GM23338 (cell line): Measurements from ENCODE around the gene PKHD1. TPM values are rescaled to one million over a fixed set of nuclear protein-coding genes. Genes with fewer than 3 reads are reported as not detected.

Experiments used
- ATAC-seq: fragments of 200-7000 bp; cut with Tn5 transposase; 3 replicates; pipeline ENCODE4 v1.9.1; 2020
- DNase-seq: peaks from one replicate; pipeline ENCODE4 v3.0.0-alpha.2; 2015; ENCODE audit warnings: low spot score
- H2AFZ ChIP-seq: fragments of 200-600 bp; sonication (generic); 2 replicates; pipeline ENCODE4 v1.8.0; 2016; ENCODE audit warnings: antibody characterized with exemption, mild to moderate bottlenecking, moderate library complexity
- H3F3A ChIP-seq: fragments of 200-600 bp; sonication (generic); replicated peaks from 2 replicates; pipeline ENCODE4 v1.8.0; 2017; ENCODE audit warnings: antibody characterized with exemption, mixed run types, low read depth
- H3K27ac ChIP-seq: fragments of 200-600 bp; sonication (generic); 2 replicates; pipeline ENCODE4 v1.6.1; 2016; ENCODE audit warnings: low read depth
- H3K27me3 ChIP-seq: fragments of 200-600 bp; sonication (generic); 2 replicates; pipeline ENCODE4 v1.8.0; 2016; ENCODE audit warnings: mild to moderate bottlenecking, mixed run types, moderate library complexity; ENCODE audit not compliant: insufficient read depth
- H3K36me3 ChIP-seq: fragments of 200-600 bp; sonication (generic); 2 replicates; pipeline ENCODE4 v1.8.0; 2016; ENCODE audit warnings: mild to moderate bottlenecking; ENCODE audit not compliant: insufficient read depth
- H3K4me1 ChIP-seq: fragments of 200-600 bp; sonication (generic); 2 replicates; pipeline ENCODE4 v1.8.0; 2016; ENCODE audit warnings: mild to moderate bottlenecking, moderate library complexity; ENCODE audit not compliant: insufficient read depth
- H3K4me2 ChIP-seq: fragments of 200-600 bp; sonication (generic); 2 replicates; pipeline ENCODE4 v1.7.1; 2017; ENCODE audit warnings: mixed run types
- H3K4me3 ChIP-seq: fragments of 200-600 bp; sonication (generic); 2 replicates; pipeline ENCODE4 v1.6.1; 2016; ENCODE audit warnings: mixed run types
- H3K79me2 ChIP-seq: fragments of 200-600 bp; sonication (generic); replicated peaks from 2 replicates; pipeline ENCODE4 v1.8.0; 2017; ENCODE audit warnings: mild to moderate bottlenecking; ENCODE audit not compliant: insufficient read depth
- H3K9me2 ChIP-seq: fragments of 200-600 bp; sonication (generic); 2 replicates; pipeline ENCODE4 v1.8.0; 2017; ENCODE audit not compliant: insufficient read depth
- H4K20me1 ChIP-seq: fragments of 200-600 bp; sonication (generic); replicated peaks from 2 replicates; pipeline ENCODE4 v1.8.0; 2017; ENCODE audit warnings: mild to moderate bottlenecking; ENCODE audit not compliant: insufficient read depth
- H3K27ac Mint-ChIP-seq: 2 replicates; pipeline ENCODE4 v1.8.0; 2020; ENCODE audit warnings: inconsistent platforms, mild to moderate bottlenecking, moderate library complexity, mixed read lengths
- H3K27me3 Mint-ChIP-seq: 3 replicates; pipeline ENCODE4 v1.8.0; 2022; ENCODE audit warnings: low read depth, mild to moderate bottlenecking, moderate library complexity, mixed read lengths, inconsistent platforms; ENCODE audit not compliant: insufficient read depth, poor library complexity
- H3K36me3 Mint-ChIP-seq: 3 replicates; pipeline ENCODE4 v1.8.0; 2021; ENCODE audit warnings: low read depth, mild to moderate bottlenecking, inconsistent platforms, moderate library complexity, mixed read lengths
- H3K4me1 Mint-ChIP-seq: 3 replicates; pipeline ENCODE4 v1.8.0; 2020; ENCODE audit warnings: mild to moderate bottlenecking, inconsistent platforms, mixed read lengths
- H3K4me3 Mint-ChIP-seq: 3 replicates; pipeline ENCODE4 v1.8.0; 2021; ENCODE audit warnings: moderate library complexity, mild to moderate bottlenecking, inconsistent platforms, mixed read lengths
- H3K9me3 Mint-ChIP-seq: 3 replicates; pipeline ENCODE4 v1.8.0; 2020; ENCODE audit warnings: moderate library complexity, mild to moderate bottlenecking, inconsistent platforms, mixed read lengths
- CREB1 ChIP-seq: fragments of 250-450 bp; sonication (Bioruptor Pico); IDR thresholded peaks from 2 replicates; pipeline ENCODE4 v1.5.0; 2020; ENCODE audit warnings: low read depth, mild to moderate bottlenecking, moderate library complexity
- EZH2 ChIP-seq: fragments of 200-600 bp; sonication (generic); IDR thresholded peaks from one replicate; pipeline ENCODE4 v1.8.0; 2017; ENCODE audit warnings: antibody characterized with exemption, mild to moderate bottlenecking, low read depth; ENCODE audit not compliant: unreplicated experiment
- EZH2phosphoT487 ChIP-seq: fragments of 200-600 bp; sonication (generic); IDR thresholded peaks from one replicate; pipeline ENCODE4 v1.8.1; 2018; ENCODE audit warnings: antibody characterized with exemption; ENCODE audit not compliant: unreplicated experiment
- JUNB ChIP-seq: IDR thresholded peaks from one replicate; pipeline ENCODE4 v1.6.1; 2016; ENCODE audit warnings: antibody characterized with exemption; ENCODE audit not compliant: unreplicated experiment
- NANOG ChIP-seq: IDR thresholded peaks from 2 replicates; pipeline ENCODE4 v1.6.1; 2016; ENCODE audit warnings: antibody characterized with exemption, borderline replicate concordance
- POLR2AphosphoS5 ChIP-seq: IDR thresholded peaks from 2 replicates; pipeline ENCODE4 v1.6.1; 2016; ENCODE audit warnings: antibody characterized with exemption, low read depth
- STAT1 ChIP-seq: IDR thresholded peaks from one replicate; pipeline ENCODE4 v1.6.1; 2016; ENCODE audit warnings: antibody characterized with exemption; ENCODE audit not compliant: unreplicated experiment
- ZNF114 ChIP-seq: fragments of 250-450 bp; sonication (Bioruptor Pico); IDR thresholded peaks from 2 replicates; pipeline ENCODE4 v1.5.0; 2020; ENCODE audit warnings: mild to moderate bottlenecking, moderate library complexity
- ZNF331 ChIP-seq: fragments of 250-450 bp; sonication (Bioruptor Pico); IDR thresholded peaks from 2 replicates; pipeline ENCODE4 v1.5.0; 2020; ENCODE audit warnings: low read depth, mild to moderate bottlenecking, moderate library complexity
- polyA plus RNA-seq: library from polyadenylated mRNA; unstranded; fragments of >200 nt; fragmentation: Nextera tagmentation; extraction: Ambion mirVana; gene quantifications from 2 replicates; pipeline ENCODE4 v1.2.1, GENCODE V29; 2016
- total RNA-seq: library from RNA; depleted of rRNA; stranded (reverse); fragments of >200 nt; shearing (Covaris generic); gene quantifications from 2 replicates; pipeline ENCODE4 v1.2.3, GENCODE V29; 2014
- TF ChIP-seq, protein P1 (sequence below): fragments of 250-450 bp; sonication (Bioruptor Pico); IDR thresholded peaks from 2 replicates; pipeline ENCODE4 v1.5.0; 2020; ENCODE audit warnings: mild to moderate bottlenecking, moderate library complexity
- TF ChIP-seq, protein P2 (sequence below), 2 experiments: fragments of 200-600 bp in 1 of 2; sonication (generic) in 1 of 2; conservative IDR thresholded peaks; 2 replicates each; pipeline versions ENCODE4 v1.5.1 to v1.6.1; 2016 to 2017; ENCODE audit warnings: antibody characterized with exemption in 2 of 2, low read depth in 2 of 2, mild to moderate bottlenecking in 2 of 2, moderate library complexity in 1 of 2
- TF ChIP-seq, protein P3 (sequence below): IDR thresholded peaks from 2 replicates; pipeline ENCODE4 v1.6.1; 2016; ENCODE audit warnings: antibody characterized with exemption
- TF ChIP-seq, protein P4 (sequence below): IDR thresholded peaks from one replicate; pipeline ENCODE4 v1.6.1; 2018; ENCODE audit warnings: antibody characterized with exemption; ENCODE audit not compliant: unreplicated experiment

Gene PKHD1
- total and polyA plus RNA-seq, 2 experiments from 2014 or later = 0.03 to 0.07 TPM

DNA sequence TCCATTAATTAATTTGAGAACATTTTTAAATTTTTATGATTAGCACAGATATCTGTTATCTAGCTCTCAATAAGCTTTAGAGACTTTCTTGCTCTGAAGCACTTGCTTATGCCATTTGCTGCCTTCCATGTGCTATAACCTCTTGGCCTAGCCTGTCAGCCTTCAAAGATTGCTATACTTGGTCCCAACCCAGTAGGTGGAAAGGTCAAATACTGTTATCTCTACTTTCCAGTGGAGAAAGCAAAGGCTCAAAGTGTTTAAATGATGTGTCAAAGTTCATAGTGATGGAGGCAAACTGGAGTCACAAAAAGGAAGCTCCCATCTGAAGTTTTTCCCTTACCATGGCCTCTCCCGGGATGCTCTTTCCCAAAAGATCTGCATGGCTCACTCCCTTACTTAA is 125.1 kb downstream of the PKHD1 start:
- Mint-ChIP-seq H3K9me3 (no peaks in the 10 kb centered on the region), H3K4me3 (no peak overlapping the region), H3K4me1 (no peaks in the 10 kb centered on the region), H3K27me3 (no peaks in the 10 kb centered on the region), H3K36me3 (0 out of 3 replicates have a peak, but pooled peaks cover 3% of the 10 kb centered on the region), H3K27ac (no peak overlapping the region)
- Histone ChIP-seq H3F3A (no peaks in the 10 kb centered on the region), H3K27me3 (no peaks in the 10 kb centered on the region), H3K36me3 (no peaks in the 10 kb centered on the region; the same call in 1 of the 2 replicates), H3K9me2 (no peaks in the 10 kb centered on the region), H3K4me2 (no peak overlapping the region), H3K4me1 (no peaks in the 10 kb centered on the region), H3K79me2 (no peaks in the 10 kb centered on the region), H4K20me1 (no peaks in the 10 kb centered on the region), H3K27ac (no peak overlapping the region), H2AFZ (no peak overlapping the region), H3K4me3 (no peak overlapping the region)
- DNase-seq = no peak
- no peak for TF ChIP-seq STAT1
- TF ChIP-seq, protein P1, sequence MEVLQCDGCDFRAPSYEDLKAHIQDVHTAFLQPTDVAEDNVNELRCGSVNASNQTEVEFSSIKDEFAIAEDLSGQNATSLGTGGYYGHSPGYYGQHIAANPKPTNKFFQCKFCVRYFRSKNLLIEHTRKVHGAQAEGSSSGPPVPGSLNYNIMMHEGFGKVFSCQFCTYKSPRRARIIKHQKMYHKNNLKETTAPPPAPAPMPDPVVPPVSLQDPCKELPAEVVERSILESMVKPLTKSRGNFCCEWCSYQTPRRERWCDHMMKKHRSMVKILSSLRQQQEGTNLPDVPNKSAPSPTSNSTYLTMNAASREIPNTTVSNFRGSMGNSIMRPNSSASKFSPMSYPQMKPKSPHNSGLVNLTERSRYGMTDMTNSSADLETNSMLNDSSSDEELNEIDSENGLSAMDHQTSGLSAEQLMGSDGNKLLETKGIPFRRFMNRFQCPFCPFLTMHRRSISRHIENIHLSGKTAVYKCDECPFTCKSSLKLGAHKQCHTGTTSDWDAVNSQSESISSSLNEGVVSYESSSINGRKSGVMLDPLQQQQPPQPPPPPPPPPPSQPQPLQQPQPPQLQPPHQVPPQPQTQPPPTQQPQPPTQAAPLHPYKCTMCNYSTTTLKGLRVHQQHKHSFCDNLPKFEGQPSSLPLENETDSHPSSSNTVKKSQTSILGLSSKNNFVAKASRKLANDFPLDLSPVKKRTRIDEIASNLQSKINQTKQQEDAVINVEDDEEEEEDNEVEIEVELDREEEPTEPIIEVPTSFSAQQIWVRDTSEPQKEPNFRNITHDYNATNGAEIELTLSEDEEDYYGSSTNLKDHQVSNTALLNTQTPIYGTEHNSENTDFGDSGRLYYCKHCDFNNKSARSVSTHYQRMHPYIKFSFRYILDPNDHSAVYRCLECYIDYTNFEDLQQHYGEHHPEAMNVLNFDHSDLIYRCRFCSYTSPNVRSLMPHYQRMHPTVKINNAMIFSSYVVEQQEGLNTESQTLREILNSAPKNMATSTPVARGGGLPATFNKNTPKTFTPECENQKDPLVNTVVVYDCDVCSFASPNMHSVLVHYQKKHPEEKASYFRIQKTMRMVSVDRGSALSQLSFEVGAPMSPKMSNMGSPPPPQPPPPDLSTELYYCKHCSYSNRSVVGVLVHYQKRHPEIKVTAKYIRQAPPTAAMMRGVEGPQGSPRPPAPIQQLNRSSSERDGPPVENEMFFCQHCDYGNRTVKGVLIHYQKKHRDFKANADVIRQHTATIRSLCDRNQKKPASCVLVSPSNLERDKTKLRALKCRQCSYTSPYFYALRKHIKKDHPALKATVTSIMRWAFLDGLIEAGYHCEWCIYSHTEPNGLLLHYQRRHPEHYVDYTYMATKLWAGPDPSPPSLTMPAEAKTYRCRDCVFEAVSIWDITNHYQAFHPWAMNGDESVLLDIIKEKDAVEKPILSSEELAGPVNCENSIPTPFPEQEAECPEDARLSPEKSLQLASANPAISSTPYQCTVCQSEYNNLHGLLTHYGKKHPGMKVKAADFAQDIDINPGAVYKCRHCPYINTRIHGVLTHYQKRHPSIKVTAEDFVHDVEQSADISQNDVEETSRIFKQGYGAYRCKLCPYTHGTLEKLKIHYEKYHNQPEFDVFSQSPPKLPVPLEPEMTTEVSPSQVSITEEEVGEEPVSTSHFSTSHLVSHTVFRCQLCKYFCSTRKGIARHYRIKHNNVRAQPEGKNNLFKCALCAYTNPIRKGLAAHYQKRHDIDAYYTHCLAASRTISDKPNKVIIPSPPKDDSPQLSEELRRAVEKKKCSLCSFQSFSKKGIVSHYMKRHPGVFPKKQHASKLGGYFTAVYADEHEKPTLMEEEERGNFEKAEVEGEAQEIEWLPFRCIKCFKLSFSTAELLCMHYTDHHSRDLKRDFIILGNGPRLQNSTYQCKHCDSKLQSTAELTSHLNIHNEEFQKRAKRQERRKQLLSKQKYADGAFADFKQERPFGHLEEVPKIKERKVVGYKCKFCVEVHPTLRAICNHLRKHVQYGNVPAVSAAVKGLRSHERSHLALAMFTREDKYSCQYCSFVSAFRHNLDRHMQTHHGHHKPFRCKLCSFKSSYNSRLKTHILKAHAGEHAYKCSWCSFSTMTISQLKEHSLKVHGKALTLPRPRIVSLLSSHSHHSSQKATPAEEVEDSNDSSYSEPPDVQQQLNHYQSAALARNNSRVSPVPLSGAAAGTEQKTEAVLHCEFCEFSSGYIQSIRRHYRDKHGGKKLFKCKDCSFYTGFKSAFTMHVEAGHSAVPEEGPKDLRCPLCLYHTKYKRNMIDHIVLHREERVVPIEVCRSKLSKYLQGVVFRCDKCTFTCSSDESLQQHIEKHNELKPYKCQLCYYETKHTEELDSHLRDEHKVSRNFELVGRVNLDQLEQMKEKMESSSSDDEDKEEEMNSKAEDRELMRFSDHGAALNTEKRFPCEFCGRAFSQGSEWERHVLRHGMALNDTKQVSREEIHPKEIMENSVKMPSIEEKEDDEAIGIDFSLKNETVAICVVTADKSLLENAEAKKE (CRISPR knock-in tag) = no peak
- no peak for TF ChIP-seq ZNF331 (CRISPR knock-in tag)
- TF ChIP-seq EZH2 = no peak
- no peak for TF ChIP-seq NANOG
- no peak for TF ChIP-seq POLR2AphosphoS5
- TF ChIP-seq JUNB = no peak
- no peak for TF ChIP-seq ZNF114 (CRISPR knock-in tag)
- TF ChIP-seq, protein P2, sequence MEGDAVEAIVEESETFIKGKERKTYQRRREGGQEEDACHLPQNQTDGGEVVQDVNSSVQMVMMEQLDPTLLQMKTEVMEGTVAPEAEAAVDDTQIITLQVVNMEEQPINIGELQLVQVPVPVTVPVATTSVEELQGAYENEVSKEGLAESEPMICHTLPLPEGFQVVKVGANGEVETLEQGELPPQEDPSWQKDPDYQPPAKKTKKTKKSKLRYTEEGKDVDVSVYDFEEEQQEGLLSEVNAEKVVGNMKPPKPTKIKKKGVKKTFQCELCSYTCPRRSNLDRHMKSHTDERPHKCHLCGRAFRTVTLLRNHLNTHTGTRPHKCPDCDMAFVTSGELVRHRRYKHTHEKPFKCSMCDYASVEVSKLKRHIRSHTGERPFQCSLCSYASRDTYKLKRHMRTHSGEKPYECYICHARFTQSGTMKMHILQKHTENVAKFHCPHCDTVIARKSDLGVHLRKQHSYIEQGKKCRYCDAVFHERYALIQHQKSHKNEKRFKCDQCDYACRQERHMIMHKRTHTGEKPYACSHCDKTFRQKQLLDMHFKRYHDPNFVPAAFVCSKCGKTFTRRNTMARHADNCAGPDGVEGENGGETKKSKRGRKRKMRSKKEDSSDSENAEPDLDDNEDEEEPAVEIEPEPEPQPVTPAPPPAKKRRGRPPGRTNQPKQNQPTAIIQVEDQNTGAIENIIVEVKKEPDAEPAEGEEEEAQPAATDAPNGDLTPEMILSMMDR (conservative IDR thresholded peaks at IDR 0.05; ENCODE audit: low read depth in 2 of 2) = no peak
- TF ChIP-seq EZH2phosphoT487 = no peak
- TF ChIP-seq, protein P3, sequence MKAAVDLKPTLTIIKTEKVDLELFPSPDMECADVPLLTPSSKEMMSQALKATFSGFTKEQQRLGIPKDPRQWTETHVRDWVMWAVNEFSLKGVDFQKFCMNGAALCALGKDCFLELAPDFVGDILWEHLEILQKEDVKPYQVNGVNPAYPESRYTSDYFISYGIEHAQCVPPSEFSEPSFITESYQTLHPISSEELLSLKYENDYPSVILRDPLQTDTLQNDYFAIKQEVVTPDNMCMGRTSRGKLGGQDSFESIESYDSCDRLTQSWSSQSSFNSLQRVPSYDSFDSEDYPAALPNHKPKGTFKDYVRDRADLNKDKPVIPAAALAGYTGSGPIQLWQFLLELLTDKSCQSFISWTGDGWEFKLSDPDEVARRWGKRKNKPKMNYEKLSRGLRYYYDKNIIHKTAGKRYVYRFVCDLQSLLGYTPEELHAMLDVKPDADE = no peak
- no peak for TF ChIP-seq CREB1 (CRISPR knock-in tag)
- TF ChIP-seq, protein P4, sequence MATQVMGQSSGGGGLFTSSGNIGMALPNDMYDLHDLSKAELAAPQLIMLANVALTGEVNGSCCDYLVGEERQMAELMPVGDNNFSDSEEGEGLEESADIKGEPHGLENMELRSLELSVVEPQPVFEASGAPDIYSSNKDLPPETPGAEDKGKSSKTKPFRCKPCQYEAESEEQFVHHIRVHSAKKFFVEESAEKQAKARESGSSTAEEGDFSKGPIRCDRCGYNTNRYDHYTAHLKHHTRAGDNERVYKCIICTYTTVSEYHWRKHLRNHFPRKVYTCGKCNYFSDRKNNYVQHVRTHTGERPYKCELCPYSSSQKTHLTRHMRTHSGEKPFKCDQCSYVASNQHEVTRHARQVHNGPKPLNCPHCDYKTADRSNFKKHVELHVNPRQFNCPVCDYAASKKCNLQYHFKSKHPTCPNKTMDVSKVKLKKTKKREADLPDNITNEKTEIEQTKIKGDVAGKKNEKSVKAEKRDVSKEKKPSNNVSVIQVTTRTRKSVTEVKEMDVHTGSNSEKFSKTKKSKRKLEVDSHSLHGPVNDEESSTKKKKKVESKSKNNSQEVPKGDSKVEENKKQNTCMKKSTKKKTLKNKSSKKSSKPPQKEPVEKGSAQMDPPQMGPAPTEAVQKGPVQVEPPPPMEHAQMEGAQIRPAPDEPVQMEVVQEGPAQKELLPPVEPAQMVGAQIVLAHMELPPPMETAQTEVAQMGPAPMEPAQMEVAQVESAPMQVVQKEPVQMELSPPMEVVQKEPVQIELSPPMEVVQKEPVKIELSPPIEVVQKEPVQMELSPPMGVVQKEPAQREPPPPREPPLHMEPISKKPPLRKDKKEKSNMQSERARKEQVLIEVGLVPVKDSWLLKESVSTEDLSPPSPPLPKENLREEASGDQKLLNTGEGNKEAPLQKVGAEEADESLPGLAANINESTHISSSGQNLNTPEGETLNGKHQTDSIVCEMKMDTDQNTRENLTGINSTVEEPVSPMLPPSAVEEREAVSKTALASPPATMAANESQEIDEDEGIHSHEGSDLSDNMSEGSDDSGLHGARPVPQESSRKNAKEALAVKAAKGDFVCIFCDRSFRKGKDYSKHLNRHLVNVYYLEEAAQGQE = no peak
- ATAC-seq = no peak
